ENCODE measurements around the gene ZRANB3.
A peak's percentile ranks its signal among the peaks of the same experiment; 100 is the strongest.

Gene ZRANB3

DNA sequence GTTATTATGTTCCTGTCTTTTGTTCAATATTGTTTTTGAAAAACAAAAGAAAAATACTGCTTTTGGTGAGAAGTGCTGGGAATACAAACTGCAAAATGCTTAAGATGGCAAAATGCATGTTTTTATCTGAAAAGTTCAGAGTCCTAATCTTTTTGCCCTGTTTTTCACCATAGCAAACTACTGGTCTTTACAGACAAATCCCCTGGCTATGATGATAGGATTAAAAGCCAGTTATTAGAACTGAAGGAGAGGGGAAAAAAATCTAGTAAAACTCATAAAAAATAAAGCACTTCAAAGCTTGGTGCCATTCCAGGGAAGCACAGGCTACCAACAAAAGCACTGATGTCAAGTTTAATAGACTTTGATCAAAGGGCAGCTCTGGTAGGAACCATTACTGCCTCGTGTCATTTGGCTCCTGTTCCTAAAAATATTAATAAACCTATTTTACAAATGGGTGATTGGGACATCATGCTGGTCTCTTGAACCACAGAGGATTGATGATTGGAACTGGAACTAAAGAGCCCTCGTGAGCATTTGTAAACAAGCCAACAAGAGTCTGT lies 284.2 kb downstream of the ZRANB3 start:
- no peak for FAIRE-seq

DNA sequence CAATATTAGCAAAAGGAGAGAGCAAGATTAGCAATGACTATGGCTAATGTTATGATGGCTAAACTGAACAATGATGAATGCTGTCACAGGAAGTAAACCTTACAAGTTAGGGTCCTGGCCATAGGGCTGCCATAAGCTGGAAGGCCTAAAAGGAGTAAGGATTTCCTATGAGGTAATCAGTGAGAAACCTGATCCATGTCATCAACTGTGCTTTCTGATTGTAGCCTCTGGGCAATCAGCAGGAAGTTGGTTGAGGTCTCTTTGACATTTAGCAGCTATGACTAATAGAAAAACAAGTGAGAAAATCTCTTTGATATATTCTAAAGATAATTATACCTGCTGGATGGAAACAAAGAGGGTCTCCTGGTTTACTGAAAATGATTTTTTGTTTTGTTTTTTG lies 285.9 kb downstream of the ZRANB3 start:
- FAIRE-seq, result no peak

DNA sequence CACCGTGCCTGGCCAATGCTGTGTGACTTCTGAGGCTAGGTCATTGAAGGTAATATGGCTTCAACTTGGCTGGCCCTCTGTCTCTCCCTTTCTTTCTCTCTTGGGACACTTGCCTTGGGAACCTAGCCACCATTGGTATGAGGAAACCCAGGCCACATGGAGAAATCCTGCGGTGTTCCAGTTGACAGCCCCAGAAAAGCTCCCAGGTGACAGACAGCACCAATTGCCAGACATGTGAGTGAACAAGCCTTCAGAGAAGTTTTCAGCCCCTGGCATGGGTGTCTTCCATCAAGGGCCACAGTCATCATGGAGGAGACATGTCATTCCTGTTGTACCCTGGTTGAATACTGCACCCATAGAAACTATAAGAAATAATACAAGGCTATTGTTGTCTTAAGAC lies 292.4 kb downstream of the ZRANB3 start:
- no peak for FAIRE-seq

DNA sequence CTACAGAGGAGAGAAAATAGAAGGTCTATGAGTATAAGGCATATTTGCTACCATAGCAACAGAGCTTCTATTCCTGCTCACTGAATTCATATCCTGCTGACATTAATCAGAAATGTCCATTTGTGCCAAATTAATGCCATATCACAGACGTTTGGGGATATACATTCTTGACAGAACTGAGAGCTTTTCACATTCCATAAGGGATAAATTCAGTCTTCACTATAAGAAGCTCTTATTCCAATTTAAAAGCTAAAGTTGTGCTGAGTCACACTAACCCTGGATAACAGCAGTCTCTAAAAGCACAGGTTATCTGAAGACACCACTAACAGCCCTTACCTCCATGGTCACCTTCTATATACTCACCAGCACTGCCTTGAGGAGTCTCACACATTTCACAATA lies 300.9 kb downstream of the ZRANB3 start:
- FAIRE-seq, result no peak

DNA sequence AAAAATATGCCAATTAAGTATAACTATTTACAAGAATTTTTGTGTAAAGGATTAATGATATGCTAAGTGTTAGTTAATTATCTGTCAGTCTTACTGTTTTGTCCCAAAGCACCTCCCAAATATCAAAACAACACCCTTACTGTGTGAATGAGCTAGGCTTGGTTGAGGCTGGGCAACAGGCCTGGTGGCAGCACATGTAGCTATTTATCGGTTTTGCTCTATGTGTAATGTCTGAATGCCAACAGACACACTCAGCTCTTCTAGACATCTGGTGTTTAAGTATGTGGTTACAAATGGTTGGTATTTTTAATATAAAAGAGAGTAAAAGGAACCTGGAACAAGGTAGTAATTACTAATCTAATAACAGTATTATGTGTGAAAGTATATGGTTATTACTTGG lies 303.6 kb downstream of the ZRANB3 start:
- FAIRE-seq, result no peak

DNA sequence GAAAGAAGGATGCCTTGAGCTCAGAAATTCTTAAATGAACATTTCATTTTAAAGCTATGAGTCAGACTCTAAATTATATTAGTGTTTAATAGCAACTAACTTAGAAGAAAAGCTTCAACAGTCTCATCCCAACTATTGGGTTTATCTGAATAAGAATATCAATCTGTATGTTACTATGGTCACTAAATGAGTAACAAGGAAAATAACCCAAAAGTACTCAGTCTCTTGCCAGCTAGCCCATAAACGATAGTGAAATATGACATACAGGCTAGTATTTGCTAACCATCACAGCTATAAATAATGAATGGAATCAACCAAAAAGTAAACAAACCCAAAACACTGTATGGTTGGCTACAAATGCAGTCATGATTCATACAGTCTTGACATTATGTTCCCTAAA lies 304.1 kb downstream of the ZRANB3 start:
- FAIRE-seq, result peak; percentile 28

DNA sequence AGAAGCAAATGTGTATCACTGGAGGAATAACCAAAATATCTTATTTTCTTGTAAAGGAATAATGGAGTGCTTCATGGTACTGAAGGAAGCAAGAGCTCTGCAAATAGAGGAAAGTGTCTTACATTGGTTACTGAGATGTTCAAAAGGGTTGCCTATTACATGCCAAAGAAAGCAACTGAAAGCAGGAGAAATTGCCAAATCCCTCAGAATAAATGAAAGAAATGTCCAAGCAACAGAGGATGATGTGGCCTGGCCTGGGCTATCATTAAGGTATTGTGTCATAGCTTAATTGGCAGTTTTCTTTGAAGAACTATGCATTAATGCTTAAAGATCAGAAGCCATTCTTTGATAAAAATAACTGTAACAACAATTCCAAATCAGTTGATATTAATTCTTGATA lies 305.2 kb downstream of the ZRANB3 start:
- no peak for FAIRE-seq

DNA sequence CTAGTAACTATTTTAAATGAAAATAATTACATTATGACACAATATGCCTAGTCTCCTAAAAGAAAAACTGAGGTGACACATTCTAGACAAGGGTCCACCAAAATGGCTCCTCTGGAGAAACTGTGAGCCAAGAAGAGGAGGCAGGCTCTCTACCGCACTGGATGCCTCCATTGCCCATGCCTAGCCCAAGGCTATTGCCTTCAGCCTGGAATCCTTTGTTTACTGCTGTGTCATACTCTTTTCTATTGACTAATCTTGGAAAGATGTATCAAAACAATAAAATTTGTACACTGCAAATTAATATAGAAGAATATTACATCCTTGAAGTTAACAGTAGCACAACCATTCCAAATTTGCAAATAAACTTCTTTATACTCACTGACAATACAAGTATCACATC lies 311.8 kb downstream of the ZRANB3 start:
- no peak for FAIRE-seq

DNA sequence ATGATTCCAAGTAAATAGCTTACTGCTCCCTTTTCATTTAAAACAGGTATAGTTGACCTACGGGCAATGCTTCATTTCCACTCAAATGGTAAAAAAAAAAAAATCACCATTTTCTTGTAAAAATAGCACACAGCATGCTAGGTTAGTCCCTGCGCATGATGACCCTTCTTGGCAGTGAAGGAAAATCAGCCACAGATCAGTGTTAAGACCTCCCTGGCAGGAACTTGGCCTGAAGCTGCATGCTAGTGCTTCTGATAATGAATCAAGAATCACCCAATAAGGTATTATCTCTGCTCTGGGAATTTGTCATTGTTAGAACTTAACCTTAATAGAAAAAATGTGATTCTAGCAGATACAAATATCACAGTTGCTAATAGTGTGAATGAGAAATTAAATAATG lies 312.6 kb downstream of the ZRANB3 start:
- FAIRE-seq, result no peak

DNA sequence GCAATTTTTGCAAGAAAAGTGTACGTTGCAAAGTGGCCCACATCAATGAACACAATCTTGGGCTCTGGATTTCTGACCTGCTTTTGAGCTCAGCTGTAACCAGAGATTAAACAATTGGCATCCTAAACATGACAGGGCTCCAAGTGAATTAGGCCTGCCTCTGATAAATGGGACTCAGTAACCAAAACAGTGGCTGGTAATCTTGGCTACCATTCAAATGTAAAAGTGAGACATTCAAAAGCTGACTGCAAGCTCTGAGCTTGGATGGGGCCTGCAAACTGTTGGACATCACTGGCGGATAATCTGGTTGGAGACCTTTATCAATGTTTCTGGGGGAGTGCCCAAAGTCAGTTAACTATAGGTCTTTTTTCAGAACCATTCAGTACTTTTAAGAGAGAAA lies 318.3 kb downstream of the ZRANB3 start:
- FAIRE-seq, result no peak

DNA sequence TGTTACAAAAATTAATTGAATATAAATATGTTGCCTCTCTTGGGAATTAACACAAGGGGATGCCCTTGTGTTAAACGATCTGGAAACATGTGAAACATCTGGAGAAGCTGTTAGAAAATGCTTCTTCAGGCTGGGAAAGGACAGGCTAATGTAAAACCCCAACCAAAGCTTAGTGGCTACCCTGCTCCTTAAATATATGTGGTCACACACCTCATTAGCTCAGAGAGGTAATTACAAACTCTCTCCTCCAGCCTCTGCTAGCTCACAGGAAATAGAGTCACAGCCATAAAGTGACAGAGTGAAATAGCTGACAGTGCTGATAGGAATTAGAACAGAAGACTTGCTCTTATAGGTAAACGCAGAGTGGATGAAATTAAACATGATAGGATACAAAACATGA lies 323.0 kb downstream of the ZRANB3 start:
- no peak for FAIRE-seq

DNA sequence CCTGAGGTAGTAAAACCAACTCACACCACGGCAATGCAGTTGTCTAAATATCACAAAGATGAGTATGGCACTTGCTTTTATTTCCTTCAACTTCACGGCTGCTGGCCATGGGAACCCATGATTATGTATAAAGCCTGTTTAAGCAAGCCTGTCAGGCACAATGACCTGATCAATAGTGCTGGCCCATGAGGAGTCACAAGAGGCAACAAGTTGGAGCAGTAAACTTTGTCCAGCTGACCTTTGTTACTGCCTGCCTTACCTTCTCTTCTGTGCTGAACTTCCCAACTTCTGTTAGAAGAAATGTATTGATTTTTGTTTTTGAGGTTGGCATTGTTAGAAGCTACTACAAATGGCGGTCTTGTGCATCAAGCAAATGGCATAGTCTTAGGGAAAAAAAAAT lies 327.1 kb downstream of the ZRANB3 start:
- no peak for FAIRE-seq

DNA sequence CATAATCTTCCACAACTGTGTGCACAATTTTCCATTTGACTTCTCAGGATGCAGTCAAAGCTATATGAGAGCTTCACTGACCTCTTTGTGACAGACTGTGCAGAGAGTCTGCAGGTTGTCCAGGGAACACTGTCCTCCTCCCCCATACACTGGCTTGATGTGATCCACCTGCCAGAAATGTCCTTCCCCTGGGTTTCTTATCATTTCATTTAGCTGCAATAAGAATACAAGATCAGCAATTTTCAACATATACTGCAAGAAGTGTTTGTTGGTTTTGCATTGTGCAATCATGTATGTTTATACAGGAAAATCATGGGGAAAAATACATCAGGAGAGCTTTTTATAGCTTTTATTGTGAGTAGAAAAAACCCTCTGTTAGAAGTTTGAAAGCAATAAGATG lies 328.3 kb downstream of the ZRANB3 start:
- no peak for FAIRE-seq

DNA sequence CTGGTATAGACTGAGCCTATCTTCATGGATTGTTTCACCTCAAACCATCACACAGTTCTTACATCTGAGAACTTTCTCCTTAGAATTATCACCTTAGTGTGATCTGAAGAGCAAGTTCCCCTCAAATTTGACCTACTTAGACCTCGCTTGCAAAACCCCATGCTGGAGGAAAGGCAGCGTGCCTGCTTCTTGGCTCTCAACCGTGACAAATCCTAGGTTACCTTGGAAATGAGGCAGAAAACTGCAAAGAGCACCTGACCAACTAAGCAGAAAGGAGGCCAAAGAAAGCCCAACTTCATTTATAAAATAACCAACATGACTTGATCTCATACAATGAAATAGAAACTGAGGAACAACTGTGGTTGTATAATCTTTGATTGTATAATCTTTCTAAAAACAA lies 332.5 kb downstream of the ZRANB3 start:
- FAIRE-seq, result no peak

DNA sequence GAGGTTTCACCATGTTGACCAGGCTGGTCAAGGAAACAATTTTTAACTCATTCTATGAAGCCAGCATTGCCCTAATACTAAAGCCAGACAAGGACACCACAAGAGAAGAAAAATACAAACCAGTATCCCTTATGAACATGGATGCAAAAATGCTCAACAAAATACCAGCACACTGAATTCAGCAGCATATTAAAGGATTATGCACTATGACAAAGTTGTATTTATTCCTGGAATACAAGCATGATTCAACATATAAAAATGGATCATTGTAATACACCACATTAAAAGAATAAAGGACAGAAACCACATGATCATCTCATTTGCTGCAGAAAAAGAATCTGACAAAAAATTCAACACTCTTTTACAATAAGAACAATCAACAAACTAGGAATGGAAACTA lies 340.2 kb downstream of the ZRANB3 start:
- FAIRE-seq, result no peak

DNA sequence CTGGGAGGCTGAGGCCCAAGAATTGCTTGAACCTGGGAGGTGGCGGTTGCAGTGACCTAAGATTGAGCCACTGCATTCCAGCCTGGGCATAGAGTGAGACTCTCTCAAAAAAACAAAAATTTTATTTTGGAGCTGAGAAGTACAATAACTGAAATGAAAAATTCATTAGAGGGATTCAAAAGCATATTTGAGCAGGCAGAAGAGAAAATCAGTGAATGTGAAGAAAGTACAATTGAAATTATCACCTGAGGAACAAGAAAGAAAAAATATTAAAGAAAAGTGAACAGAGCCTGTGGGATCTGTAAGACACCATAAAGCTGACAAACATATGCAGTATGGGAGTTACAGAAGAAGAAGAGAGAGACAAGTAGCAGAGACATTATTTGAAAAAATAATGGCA lies 341.9 kb downstream of the ZRANB3 start:
- FAIRE-seq, result no peak

DNA sequence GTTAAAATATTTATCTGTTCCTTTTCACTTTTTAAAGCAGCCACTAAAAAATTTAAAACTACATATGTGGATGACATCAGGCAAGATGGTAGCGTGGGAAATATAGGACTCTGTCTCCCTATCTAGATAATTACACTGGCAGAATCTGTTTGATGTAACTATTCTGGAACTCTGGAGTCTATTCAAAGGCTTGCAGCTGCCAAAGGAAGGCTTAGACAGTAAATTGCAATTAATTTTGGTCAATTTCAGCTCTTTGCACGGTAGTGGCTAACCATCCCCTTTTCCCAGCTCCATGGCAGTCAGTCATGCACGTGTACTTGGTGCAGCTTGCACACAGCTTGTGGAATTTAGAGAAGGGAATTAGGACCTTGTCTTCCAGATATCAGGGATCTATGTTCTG lies 343.7 kb downstream of the ZRANB3 start:
- no peak for FAIRE-seq

DNA sequence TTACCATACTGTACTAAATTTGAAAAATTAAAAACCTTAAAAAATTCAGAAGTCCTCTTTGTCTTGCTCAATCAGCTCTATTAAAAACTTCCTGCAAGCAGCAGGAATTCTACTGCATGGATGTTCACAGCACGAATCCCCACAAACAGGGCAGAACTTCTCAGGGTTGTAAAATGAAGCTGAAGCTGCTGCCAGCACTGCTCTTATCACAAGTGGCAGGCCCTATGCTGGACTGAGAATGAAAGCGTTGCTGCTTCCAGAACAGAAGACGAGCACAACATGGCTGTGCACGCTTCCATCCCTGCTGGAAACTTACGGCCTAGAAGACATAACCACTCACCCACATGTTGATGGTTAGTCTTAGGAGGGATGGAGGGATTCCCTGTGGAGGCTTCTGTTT lies 345.0 kb downstream of the ZRANB3 start:
- no peak for FAIRE-seq

DNA sequence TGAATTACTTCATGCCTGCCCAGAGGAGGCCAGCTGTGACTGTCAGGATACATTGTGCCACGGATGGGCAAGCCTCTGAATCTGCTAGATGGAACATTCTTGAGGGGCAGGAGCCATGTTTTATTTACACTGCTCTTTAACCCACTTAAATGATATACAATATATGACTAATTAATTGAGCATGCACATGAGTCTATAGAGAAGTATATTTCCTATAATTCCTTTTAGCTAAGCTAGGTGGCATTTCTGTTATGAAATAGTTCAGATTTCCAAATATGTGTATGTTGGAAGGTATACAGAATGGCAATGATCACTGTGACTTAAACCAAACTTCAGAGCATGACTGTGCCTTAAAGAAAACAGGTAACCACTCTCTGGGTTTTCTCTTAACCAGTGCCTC lies 347.2 kb downstream of the ZRANB3 start:
- no peak for FAIRE-seq

DNA sequence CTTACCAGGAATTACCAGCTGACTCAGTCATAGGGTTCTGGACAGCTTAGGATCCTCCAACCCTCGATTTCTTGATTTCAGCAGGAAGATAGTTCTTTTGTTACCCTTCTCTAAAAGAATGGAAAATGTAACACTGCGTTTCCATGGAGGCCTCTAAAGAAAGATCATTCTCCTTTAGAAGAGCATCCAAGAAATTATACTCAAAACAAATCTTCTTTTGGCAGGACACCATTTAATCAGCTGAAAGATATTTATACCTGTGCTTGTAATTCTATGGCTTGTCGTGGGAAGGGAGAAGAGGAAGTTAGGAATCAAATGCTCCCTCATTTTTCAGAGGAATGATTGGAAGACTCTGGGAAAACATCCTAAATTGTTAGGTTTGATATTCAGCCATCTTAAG lies 348.4 kb downstream of the ZRANB3 start:
- no peak for FAIRE-seq

DNA sequence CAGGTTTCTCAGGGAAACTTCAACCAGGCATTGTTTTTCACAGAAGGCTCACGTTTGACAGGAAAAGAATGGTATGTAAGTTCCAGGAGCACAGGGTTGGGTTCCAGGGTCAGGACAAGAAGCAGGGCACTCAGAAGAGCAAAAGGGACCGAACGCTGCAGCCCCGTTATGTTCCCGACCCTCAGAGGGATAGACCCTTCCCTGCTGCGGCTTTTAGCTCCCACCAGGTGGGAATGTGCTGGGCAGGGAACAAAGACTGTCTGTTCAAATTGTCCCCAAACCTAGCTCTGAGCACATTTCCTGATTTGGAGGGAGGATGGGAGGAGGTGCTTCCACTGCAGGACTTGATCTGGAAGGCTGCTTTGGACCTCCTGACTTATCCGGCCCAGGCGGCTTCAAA lies 348.8 kb downstream of the ZRANB3 start:
- no peak for FAIRE-seq

DNA sequence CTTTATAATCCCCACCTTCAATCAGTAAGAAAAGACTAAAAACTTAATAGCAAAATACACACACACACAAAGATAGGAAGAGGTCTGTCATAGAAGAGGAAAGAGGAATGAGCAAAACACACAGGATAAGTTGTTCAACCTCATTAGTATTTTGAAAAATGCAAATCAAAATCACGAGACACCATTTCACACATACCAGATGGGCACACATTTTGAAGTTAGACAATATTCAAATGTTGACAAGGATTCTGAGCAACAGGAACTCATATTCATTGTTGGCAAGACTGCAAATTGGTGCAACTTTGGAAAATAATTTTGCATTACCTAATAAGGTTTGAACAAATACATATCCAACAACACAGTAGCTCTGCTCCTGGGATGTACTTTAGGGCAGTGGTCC lies 351.3 kb downstream of the ZRANB3 start:
- no peak for FAIRE-seq

DNA sequence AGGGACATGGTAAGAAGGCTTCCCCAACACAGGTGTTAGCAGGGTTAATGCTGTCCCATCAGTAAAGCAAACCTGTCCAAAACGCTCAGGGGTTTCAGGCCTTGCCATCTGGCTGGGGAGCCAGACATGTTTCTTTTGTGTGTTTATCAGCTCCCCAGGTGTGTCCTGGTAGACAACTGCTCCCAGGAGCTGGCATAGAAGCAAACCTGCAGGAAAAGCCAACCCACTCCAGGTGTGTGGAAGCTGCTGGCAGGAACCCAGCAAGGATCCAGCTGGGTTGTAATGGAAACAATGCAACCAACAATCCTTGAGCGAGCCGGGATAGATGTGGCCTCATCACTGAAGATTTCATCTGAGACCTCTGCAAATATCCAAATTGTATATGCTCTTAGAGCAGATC lies 355.8 kb downstream of the ZRANB3 start:
- no peak for FAIRE-seq

DNA sequence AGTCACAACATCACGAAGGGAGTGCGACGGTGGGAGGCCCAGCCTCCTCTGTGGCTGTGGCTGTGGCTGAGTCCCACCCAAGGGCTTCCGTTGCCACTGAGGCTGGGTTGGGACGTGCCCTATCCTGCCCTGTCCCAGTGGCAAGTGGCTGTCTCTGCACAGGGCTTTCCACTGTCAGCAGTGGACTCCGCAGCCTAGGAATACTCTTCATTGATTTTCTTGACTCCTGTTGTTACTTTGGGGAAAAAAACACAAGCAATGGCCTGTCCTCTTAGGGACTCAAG lies 356.3 kb downstream of the ZRANB3 start:
- FAIRE-seq, result no peak

DNA sequence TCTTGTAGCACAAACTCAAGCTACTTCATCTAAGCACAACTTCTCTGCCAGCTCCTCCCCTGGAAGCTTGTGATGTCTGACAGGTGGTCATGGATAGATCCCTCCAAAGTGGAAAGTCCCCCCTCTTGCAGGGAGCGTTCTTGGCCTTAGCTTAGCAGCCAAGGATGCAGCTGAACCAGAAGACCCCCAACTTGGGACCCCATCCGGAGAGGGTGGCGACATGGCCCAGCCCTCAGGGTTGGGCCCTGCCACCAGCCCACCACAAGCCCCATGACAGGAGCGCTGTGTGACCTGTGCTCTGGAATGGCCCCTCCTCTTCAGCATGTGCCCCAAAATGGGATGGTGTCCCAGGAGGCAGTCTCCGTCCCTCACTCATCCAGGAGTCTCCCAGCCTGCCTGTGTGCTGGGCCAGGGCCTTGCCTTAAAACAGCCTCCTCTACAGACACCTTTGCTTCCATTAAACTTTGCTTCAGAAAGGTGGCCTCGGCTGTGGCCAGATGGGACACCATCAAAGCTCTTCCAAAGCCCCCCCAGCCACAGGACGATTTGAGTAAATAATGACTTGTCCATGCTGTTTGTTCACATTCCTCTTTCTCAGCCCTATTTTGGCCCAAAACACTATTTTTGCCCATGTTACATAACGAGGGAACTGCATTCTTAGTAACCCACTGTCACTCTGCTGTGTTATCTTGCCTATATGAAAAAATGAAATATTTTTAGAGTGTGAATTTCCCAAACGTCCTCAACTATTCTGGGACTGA lies 356.8 kb downstream of the ZRANB3 start:
- FAIRE-seq, result no peak
